HG02610 (cell line): Measurements from ENCODE around the gene CORO1C.
"Not testable (repeated sequence)": the region's sequence is repeated elsewhere in the genome, so short reads cannot be mapped to it uniquely, and the experiment has no call there.

Experiments used
- ATAC-seq: cut with Tn5 transposase; IDR thresholded peaks from one replicate; pipeline ENCODE4 v1.9.1; 2021; ENCODE audit warnings: mild to moderate bottlenecking, moderate library complexity; ENCODE audit not compliant: unreplicated experiment

CORO1C gene

DNA sequence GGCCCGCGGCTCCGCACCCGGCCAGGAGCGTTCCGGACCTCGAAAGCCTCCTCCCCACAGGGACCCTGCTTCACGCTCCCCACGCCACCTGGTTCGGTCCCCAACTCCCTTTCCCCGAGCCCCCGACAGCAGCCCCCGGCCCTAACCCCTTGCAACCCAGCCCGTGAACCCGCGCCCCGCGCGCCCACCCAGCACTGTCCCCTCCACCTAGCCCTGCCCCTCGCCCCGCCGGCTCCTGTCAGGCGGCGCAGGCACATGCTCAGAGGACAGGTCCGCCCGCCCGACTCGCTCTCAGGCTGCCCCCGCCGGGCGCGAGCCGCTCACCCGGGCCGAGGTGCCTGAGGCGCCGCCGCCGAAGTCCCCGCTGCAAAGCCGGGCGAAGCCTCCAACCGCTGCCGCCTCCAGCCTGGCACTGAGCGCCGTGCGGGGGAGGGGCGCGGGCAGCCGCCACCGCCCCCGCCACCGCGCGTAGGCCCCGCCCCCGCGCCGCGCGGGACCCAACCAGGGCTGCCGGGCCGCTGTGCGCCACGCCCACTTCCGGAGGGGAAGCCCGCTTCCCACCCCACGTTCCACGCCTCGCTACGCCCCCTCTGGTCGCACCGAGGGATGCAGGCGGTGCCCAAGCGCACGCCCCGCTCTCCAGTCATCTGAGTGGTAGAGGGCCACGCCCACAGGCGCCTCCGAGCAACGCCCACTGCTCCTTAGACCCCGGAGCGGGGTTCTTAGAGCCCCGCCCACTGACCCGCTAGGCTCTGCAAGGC lies at the start of gene CORO1C:
Gene CORO1C, minus strand, starts transcription at position 414 of the 761 bp plus-strand sequence. CDS start 30,200 bp downstream, outside the sequence.
- ATAC-seq = peak; percentile 65

DNA sequence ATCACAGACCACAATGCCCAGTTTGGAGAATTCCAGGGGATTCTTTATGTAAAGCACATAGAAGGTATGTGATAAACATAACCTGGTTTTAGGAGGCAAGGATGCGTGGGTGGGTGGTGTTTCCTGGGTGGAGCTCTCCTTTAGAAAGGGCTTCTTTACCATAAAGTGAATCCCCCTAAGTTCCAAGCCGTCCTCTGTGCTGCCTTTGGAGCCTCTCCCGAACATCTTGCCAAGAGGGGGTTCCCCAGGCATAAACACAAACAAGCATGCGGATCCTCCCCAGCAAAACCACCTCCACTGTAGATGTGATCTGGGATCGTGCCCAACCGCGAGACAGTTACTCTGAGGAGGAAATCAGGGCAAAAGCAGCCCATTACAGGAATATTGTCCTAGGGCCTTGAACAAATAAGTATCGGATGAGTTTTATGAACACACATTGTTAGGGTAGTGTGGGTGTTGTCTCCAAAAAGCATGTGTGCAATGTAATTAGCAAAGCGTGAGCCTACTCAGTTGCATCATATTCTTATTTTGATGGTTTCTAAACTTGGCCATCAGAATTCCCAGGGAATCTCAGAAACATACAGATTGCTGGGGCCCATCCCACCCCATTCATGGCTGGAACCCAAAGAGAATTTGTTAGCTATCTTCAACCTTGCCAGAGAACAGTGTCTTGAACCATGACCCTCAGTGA lies 48.8 kb upstream of the CORO1C start:
- no peak for ATAC-seq

DNA sequence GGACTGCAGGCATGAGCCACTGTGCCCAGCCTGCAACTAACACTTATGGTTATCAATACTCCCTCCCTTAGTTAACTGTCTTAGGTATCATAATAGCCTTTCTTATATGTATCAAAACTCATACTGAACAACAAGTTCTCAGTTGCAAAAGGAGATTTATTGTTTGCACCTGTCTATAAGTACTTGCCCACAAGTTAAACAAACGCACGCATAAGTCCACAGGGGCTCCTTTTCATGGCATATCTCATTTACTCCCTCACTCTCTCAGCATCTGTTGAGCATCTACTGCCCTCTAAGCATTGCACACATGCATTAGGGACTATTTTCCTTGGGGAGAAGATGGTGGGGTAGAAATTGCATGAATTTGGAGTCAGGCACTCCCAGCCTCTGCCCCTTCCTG lies 46.7 kb upstream of the CORO1C start:
- ATAC-seq = no peak

DNA sequence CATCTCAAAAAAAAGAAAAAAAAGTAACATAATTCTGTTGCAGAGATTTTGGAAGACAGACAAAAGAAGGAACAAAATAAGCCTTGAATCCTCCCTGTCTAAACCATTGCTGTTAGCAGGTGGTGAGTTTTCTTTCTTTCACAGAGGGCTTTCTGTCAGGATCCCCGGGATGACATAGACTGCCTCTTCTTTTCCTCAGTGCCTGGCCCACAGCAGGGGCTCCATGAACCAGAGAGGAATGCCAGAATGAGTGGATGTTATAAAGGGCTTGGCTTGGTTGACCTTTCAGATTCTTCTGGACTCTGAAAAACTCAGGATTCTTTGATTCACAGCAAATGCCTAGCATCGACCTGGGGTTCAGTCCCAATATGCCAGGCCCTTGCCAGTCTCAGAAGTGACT lies 45.8 kb upstream of the CORO1C start:
- ATAC-seq = no peak

DNA sequence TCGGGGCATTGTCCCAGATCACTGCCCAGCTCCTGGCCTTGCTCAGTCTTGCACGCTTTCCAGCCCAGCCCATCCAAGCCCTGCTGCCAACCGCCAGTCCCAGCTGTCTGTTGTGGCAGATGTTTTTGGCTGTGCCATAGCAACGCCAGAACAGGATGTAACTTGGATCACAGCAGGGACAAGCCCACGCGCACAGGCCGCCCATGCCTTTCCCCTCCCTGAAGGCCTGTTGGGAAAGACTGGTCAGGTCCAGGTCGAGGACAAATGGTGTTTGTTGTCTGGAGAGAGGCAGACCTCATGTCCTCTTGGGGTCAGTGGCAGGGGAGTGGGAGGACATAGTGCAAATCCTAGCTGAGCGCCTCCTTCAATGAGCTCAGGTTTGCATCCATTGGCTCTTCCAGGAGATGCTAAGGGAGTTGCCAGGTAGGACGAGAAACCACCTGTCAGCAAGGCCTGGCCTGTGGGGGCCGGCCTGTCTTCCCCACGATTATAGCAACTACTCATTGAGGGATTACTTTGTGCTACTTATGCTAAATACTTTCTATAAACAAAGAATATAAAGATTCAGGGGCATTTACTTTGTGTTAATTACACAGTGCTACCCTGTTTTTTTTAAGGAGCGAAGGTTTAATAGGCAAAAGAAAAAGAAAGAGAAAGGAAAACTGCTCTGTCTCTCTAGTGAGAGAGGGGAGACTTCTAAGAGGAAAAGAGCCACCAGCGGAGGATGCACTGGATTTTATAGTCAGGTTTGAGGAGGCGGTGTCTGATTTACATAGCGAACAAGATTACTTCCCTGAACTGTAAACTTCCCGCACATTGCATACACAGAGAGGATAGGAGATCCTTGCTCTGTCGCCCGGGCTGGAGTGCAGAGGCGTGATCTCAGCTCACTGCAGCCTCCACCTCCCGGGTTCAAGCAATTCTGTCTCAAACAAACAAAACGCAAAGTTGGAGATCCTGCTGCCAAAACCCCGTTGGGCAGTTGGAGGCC lies 42.8 kb upstream of the CORO1C start:
- no peak for ATAC-seq

DNA sequence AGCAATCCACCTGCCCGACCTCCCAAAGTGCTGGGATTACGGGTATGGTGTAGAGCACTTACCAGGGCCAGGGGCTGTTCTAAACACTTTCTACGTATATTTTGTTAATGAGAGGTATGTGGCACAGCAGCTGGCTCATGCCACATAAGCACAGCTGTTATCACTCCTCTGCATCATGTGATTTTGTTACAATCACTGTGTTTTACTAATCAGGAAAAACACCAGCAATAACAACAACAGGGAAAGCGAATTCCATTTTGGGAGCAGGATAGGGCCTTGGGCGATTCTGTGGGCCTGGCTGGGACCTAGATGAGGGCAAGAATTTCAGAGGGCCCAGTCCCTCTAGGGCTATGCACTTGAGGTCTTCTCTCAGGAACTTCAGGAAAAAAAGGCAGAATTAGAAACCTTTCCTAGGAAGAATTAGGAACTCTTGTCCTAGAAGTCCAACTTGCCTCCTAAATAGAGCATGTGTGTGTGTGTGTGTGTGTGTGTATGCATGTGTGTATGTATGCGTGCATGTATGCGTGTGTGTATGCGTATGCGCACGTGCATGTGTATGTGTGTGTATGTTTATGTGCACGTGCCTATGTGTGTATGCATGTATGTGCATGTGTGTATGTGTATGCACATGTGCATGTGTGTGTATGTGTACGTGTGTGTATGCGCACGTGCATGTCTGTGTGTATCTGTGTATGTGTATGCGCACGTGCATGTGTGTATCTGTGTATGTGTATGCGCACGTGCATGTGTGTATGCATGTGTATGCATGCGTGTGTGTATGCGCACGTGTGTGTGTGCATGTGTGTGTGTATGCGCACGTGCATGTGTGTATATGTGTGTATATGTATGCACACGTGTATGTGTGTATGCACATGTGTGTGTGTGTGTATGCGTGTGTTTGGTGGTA lies 41.8 kb upstream of the CORO1C start:
- ATAC-seq = no peak

DNA sequence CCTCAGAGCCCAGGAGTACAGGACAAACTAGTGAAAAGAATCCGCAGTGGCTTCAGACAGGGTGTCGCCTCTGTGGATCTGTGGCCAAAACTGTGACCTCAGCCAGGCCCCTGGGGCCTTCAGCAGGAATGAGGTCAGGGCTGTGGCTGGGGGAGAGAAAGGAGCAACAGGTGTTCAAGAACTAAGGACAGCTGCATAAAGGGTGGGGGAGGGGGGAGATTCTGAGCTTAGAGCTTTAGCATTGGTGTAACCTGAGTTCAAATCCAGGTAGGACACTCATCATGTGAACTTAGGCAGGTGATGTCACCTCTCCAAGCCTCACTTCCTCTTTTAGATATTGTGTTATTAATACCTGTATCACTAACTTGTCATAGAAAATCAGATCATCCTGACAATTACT lies 40.9 kb upstream of the CORO1C start:
- no peak for ATAC-seq

DNA sequence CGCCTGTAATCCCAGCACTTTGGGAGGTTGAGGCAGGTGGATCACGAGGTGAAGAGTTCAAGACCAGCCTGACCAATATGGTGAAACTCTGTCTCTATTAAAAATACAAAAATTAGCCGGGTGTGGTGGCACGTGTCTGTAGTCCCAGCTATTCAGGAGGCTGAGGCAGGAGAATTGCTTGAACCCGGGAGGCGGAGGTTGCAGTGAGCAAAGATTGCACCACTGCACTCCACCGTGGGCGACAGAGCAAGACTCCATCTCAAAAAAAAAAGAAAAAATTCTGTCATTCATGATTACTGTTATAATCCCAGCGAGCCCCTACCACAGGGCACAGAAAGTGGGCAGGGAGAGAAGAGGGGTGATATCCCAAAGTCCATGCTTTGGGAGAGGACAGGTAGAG lies 40.5 kb upstream of the CORO1C start:
- not testable (repeated sequence) for ATAC-seq

DNA sequence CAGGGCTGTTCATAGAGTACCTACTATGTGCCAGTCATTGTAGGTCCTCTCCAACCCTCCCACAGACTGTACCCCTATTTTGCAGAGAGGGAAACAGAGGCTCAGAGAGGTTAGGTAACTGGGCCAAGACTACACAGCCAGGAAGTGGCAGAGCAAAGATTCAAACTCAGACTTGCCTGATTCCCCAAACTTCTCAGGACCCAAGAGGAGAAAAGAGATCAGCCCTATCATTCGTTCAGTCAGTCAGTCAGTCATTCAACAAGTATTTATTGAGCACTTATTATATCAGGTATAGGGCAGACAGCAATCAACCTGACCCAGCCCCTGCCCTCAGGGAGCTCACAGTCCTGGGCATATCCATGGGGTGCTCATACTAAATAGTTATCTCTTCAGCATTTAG lies 39.6 kb upstream of the CORO1C start:
- ATAC-seq = no peak

DNA sequence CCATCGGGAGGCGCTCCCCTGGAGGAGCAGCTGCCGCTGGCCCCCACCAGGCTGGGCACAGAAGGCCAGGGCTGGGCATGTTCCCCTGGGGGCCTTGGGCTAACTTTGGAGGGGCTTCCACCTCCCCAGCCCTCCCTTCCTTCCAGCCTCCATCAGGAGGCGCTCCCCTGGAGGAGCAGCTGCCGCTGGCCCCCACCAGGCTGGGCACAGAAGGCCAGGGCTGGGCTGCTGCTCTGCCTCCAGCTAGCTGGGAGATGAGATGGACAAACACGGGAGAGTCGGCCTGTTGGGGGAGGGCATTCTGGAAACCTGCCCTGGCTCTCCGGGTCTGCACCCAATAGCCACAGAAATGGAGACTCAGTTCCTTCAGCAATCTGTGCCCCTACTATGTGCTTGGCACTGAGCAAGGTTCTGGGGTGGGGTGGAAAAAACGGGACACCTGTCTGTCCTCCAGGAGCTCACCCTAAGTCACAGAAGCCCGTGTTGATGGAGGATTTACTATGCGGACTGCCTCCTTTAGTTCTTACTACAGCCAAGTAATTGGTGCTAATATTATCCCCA lies 39.0 kb upstream of the CORO1C start:
- no peak for ATAC-seq

DNA sequence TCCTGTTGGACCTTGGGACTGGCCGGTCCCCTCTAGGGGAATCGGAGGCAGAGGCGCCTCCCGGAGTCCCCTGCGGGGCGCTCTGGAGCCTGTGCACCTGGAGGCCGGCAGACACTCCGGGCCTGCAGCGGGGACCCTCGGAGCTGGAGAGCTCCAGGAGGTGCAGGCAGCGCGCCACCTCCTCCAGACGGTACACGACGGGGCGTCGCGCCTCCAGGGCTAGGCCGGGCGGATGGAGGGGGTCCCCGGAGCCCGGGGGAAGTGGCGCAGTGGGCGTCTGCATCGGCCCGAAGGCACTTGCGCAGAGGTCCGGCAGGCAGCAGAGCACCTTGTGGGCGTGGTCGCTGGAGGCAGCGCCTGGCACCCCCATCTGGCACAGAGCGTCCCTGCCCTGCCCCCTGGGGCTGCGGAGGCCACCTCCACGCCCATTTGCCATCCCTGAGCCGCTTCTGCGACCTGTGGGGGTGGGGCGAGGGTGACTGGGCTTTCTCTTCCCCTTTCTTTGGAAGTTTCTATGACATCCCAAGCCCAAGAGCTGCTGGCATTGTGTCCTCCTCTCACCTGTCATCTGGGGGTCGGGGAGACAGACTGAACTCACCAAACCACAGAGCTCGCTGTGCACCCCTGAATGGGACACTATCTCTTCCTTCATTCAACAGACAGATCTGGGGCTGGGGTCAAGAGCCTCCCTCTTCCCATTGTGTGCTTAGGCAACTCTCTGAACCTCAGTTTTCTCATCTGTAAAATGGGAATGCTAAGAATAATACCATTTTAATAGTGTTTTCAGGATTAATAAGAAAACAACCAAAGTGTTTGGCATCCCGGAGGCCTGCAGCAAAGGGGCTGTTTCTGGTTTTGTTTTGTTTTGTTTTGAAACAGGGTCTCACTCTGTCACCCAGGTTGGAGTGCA lies 37.5 kb upstream of the CORO1C start:
- no peak for ATAC-seq

DNA sequence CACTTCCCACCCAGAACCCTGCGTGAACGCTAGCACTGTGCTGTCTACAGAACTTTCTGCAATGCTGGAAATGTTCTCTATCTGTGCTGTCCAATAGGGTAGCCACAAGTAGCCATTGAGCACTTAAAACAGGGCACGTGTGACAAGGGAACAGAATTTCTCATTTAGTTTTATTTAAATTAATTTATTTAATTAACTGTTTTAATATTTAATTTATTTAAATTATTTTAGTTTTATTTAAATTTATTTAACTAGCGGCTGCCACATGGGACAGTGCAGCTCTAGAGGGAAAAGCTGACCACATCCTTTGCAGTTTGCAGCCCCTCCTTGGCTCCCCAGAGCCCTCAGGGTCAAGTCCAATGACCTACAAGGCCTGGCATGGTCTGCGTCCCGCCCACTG lies 35.0 kb upstream of the CORO1C start:
- no peak for ATAC-seq

DNA sequence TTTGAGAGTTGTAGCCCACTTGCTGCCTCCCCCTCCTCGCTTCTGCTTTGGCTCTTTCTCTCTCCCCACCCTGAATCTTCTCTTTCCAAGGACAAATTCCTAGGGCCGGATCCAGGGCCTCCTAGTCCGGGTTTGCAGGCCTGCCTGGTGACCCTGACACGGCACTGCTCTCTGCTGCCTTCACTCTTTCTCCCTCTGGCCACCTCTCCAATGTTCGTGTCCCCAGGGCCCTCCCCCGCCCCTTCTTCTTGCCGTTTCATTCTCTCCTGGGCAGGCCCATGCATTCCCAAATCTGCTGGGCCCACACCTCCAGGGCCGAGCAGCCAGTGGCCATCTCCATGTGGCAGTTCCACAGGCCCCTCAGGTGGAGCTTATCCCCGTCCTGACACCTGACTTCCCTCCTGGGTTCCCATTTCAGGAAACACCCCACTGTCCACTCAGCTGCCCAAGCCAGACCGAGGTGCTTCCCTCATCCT lies 34.0 kb upstream of the CORO1C start:
- no peak for ATAC-seq

DNA sequence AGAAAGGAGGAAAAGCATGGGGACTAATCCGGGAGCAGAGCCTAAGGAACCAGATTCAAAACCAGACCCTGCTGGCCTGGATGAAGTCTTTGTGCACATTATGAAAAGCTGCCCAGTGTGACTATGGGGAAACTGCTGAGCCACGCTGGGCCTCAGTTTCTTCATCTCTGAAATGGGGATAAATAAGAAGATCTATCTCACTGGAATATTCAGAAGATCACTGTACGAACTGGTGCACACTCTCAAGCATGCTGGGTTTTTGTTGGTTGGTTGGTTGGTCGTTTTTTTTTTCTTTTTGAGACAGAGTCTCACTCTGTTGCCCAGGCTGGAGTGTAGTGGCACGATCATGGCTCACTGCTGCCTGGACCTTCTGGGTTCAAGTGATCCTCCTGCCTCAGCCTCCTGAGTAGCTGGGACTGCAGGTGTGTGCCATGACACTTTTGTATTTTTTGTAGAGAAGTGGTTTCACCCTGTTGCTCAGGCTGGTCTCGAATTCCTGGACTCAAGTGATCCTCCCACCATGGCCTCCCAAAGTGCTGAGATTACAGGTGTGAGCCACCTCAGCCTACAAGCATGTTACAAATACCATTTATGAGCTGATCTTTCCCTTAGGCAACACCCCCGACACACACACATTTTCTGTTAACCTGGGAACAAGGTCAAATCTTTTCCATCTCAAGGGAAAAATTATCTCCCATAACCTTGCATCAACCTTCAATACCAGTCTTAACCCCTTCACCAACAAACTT lies 33.4 kb upstream of the CORO1C start:
- no peak for ATAC-seq

DNA sequence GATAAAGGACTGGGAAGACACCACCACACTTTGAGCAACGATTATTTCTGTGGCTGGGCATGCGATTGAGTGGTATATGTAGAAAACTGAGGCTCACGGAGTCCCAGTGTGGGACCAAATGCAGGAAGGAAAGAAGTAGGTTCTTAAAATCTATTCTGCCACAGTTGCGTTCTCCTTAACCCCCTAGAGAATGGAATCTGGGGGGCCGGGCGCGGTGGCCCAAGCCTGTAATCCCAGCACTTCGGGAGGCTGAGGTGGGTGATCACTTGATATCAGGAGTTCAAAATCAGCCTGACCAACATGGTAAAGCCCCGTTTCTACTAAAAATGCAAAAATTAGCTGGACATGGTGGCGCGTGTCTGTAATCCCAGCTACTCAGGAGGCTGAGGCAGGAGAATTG lies 29.9 kb upstream of the CORO1C start:
- ATAC-seq = no peak

DNA sequence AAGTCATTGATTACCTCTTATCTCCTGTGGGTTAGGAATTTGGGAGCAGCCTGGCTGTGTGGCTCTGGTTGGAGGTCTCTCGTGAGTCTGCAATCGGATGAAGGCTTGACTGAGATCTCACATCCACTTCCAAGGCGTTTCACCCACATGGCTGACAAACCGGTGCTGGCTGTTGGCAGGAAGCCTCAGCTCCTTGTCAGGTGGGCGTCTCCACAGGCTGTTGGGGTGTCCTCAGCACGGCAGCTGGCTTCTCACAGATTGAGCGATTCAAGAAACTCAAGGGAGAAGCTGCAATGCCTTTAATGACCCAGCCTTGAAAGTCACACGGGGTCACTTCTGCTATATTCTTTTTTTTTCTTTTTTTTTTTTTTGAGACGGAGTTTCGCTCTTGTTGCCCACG lies 28.6 kb upstream of the CORO1C start:
- no peak for ATAC-seq

DNA sequence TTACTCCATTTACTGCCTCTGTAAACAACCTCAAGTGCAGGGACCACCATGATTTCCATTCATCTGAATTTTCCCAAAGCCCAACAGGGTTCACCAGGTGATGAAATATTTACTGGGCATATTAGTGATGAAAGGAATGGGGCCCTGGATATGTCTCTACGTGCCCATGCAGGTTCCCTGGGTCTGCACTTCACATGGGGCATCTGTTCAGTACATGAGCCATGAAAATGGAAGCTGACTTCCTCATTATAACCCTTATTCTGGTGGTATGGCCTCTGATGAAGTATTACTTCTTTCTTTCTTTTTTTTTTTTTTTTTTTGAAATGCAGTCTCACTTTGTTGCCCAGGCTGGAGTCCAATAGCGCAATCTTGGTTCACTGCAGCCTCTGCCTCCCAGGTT lies 26.5 kb upstream of the CORO1C start:
- ATAC-seq = no peak

DNA sequence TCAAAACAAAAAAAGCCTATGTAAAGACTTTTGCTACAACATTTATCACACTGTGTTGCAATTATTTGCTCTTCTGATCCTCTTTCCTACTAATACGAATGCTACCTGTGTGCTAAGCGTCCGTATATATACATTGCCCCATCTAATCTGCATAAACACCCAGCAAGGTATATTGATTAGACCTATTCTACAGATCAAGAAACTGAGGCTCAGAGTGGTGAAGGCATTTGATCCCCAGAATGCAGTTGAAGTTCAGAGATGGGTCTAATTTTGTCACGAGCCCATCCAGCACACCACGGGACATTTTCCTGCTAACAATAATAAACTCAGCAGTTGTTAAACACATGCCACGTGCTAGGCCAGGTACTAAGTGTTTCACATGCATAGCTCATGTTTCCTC lies 25.1 kb upstream of the CORO1C start:
- no peak for ATAC-seq
